Daoy (cell line): Measurements from ENCODE around the gene PLEKHH3. TPM values are rescaled to one million over a fixed set of nuclear protein-coding genes. Genes with fewer than 3 reads are reported as not detected.

Experiments
- DNase-seq: peaks from one replicate; pipeline ENCODE4 v3.0.0-alpha.2; 2015; ENCODE audit warnings: low read depth
- total RNA-seq: library from RNA; depleted of rRNA; stranded (reverse); fragments of >200 nt; shearing (Covaris generic); gene quantifications from 2 replicates; pipeline ENCODE4 v1.2.3, GENCODE V29; 2014; rRNA removed

The PLEKHH3 gene, protein sequence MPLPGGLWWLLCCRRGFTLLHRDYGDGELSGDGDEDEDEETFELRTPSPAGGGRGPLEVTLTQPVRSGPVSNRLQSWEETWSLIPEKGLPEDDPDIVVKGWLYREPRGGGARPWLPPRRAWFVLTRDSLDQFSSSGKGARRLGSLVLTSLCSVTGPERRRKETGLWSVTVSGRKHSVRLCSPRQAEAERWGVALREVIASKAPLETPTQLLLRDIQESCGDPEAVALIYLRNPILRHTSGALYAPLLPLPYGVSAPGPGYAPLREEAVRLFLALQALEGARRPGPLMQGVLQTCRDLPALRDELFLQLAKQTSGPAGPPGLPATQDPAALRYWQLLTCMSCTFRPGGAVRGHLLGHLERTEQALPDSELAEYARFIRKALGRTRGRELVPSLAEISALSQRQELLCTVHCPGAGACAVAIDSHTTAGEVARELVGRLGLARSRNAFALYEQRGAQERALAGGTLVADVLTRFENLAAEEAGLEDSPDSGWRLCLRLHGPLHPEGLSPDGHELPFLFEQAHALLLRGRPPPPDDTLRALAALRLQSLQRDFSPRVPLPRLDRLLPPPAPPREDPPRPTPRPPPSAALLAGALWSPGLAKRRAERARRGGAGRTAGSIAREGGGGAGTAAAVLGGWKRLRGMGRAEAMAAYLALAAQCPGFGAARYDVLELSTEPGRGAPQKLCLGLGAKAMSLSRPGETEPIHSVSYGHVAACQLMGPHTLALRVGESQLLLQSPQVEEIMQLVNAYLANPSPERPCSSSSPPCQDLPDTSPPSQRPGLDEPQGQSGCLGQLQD
- total RNA-seq: 2.5 and 8.9 TPM in 2 replicates

DNA sequence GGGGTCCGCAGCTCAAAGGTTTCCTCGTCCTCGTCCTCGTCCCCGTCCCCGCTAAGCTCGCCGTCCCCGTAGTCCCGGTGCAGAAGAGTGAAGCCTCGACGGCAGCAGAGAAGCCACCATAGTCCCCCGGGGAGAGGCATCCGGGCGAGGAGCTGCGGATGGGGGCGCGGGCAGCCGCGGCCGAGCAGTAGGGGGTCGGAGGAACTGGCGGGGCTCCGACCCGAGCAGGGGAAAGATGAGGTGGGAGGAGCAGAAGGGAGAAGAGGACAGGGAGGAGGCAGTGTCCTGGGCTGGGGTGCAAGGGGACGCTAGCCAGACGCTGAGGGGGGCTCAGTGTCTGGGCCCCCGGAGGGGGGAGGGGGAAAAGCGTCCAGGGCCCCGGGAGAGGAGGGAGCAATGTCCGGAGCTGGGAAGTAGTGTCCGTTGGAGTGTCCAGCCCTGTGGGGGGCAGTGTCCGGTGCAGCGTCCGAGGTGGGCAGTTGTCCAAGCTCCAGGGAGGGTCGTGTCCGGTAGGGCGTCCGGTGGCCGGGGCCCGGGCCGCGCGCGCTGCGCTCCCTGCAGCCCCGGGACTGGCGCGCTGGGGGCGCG lies at the start of gene PLEKHH3:
Gene PLEKHH3 (minus strand): TSS at position 571 of the 588 bp plus-strand sequence. CDS start 431 bp downstream, at position 140.
- DNase-seq: peak; percentile 41

DNA sequence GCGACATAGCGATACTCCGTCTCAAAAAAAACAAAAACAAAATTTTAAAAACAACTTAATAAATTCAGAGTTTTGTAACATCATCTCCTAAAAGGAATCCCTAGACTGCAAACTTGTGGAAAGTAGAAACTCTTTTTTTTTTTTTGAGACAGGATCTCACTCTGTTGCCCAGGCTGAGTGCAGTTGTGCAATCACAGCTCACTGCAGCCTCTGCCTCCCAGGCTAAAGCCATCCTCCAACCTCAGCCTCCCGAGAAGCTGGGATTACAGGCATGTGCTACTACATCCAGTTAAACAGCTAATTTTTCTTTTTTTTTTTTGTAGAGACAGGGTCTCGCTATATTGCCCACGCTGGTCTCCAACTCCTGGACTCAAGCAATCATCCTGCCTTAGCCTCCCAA lies 48.3 kb upstream of the PLEKHH3 start:
- DNase-seq: no peak

DNA sequence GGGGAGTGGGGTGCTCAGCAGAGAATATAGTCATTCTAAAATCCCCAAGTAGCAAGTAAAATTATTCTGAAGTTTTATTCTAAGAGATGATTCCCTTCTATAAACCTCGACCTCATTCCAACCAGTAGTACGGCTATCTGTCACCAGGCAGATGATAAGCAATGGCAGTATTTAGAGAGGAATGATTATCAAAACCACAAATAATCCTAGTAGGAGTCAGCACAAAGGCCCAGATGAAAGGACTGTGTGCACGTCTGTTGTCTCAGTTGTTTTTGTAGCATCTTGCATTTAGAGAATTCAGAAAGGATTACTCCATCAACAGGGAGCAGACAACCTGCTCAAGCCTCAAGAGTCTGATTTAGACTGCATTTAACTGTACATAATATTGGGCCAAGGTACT lies 46.8 kb upstream of the PLEKHH3 start:
- no peak for DNase-seq

DNA sequence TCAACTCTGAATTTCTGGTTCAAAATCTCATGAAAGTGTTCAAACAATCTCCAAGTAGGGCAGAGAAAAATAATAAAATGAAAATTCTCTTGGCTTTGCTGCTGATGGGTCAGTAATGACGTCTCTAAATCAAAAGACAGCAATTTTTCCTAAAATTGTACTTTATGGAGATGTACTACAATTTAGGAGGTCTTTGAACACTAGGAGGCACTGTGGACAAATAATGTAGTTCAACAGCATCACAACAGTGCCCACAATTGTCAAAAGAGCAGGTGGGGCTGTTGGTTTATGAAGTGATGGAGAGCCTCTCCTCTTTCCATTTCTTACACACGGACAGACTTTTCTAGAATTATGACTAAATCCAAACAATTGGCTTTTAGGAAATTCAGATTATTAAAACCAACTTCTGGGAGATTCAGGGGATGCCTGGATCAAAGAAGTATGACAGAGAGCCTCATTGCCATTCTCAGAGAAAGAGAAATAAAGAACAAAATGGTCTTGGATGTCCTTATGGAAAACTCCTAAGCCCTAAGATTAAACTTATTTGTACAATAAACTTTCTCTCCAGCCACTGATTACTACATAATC lies 44.3 kb upstream of the PLEKHH3 start:
- DNase-seq: peak; percentile 33

DNA sequence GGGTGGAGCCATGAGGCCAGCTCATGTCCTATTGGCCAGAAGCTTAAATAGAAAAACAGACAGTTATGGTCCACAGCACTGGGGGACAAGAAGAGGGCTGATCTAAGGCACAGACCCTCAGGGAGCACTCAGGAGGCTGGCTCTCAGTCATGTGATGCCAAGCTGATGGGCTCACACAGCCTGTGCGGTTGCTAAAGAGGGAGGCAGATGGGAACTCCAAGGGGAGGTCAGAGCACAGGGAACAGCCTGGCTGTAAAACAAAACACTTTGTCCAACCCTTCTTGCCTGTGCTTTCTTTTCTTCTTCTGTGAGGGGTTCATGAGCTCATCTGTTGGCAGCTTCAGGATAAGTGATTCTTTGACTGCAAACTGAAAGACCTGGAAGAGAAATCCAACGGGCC lies 32.8 kb upstream of the PLEKHH3 start:
- DNase-seq: no peak

DNA sequence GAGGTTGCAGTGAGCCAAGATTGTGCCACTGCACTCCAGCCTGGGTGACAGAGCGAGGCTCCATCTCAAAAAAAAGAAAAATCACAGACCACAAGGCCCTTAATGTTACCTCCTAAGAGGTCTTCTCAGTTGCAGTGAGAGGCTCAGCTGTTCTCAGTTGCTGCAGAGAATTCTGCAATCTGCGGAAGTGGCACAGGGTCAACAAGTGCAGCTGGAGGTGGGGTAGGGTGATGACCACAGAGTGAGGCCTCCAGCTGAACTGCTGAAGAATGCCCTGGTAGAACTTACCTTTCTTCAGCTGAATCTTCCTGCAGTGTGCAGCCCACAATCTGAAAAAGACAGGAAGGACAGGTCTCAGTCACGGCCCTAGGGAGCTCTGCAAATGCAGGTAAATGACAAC lies 31.8 kb upstream of the PLEKHH3 start:
- DNase-seq: no peak

DNA sequence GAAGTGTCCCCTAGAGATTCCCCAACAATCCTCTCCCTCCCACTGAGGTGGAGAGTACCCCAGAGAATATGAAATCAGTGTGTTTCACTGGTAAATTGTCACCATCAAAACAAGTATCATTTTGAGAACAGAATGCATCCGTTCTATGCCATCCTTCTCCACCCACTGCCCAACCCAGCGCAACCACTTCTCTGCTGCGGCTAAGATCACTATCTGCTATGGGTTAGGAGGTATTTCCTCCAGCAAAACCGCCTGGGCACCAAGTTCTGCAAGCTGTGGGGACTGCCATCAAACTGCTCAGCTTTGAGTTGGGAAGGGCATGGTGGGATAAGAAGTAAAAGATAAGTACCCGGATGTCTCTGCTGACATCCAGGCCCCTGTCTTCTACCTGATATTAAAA lies 29.9 kb upstream of the PLEKHH3 start:
- no peak for DNase-seq

DNA sequence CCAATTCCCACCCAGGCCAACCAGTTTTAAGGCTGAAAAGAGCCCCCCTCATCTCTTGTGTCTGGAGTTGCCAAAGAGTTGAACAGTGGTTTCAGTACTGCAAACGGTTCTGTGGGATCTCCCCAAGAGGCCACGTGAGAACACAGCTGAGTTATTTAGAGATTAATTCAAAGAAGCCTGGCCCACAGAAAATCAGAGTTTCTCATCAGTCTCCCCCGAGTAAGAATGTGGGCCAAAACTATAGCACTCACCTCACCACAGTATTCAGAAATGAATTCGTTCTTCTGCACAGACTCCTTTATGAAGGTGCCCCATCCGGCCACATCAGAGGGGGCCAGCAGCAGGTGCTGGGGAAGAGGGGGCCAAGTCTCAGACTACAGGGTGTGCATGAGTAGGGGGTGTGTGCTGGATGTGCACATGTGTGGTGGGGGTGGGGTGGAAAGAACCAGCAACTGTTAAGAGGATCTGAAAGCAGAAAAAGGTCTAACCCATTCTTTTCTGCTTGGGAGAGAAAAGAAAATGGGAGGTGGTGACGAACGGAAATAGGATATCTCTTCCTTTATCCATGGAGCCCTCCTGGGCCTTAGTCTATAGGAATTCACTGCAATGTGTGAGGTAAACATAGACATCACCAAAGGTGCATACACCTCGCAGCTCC lies 28.2 kb upstream of the PLEKHH3 start:
- DNase-seq: no peak

DNA sequence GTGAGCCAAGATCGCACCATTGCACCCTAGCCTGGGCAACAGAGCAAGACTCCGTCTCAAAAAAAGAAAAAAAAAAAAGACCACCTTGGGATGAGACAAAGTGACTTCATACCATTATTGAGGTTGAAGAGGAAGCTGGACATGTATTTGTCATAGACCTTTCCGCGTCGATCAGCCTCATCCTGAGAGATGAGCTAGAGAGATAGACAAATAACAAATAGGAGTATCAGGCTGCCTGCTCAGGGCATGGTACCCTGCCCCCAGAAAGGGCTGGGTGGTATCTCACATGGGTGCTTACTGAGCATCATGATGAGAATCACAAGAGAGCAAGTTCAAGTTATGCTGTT lies 27.7 kb upstream of the PLEKHH3 start:
- no peak for DNase-seq

DNA sequence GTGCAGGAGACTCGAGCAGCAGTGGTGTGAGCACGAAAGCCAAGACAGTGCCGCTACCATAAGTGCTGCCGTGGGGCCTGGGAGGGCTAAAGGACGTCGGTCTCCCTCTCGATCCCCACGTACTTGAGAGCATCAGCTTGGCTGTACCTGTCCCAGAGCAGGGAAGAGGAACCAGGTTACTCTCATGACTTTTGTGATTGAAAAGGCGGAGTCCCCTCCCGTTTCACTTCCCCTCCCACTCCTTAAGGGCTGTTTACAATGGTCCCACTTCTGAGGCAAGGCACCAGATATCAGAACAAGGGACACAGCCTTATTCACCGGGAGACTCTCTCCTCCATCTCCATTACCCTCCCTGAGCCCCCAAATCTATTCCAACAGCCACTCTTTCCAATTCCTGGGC lies 25.7 kb upstream of the PLEKHH3 start:
- DNase-seq: no peak

DNA sequence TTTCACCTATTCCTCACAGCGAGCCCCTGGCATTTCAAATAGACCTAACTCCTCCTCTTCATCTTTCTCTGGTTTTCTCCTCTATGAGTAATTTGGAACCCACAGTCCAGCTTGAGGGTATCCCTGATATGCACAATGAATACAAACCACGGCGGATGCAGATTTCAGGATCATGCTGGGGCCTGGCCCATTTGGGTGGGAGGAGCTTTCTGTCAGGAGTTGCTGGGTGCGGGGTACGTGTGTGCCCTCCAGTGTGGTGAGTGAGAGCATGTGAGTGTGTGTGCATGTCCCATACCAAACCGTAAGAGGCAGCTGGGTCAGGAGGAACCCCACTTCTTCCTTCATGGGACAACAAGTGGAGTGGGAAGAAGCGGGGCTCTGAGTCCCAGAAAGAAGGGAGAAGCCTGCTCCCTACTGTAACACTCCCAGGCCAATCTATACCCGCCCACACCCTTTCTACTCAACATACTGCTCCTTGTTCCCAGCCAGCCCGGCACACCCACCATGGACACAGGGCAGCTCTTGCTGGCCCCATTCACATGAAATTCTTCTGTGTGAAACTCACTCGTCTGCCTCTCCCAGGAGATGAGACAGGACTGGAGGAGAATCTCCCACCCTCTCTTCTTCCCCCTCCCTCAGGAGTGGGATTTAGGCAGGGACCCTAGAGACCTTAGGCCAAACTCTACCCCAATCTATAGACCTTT lies 23.9 kb upstream of the PLEKHH3 start:
- no peak for DNase-seq

DNA sequence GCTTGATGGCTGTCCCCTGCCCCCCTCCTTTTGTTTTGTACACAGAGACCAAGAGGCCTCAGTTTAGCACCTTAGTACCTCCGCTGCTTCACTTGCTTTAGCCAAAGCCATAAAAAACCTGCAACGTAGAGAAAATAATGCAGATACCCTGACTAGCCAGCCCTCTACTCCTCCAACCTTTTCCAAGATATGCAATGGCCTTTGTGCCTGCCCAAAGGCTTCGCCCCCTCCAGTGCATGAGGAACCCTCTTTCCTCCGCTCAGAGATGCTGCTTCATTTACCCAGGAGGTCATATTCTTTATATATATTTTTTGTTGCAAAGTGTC lies 22.6 kb upstream of the PLEKHH3 start:
- no peak for DNase-seq

DNA sequence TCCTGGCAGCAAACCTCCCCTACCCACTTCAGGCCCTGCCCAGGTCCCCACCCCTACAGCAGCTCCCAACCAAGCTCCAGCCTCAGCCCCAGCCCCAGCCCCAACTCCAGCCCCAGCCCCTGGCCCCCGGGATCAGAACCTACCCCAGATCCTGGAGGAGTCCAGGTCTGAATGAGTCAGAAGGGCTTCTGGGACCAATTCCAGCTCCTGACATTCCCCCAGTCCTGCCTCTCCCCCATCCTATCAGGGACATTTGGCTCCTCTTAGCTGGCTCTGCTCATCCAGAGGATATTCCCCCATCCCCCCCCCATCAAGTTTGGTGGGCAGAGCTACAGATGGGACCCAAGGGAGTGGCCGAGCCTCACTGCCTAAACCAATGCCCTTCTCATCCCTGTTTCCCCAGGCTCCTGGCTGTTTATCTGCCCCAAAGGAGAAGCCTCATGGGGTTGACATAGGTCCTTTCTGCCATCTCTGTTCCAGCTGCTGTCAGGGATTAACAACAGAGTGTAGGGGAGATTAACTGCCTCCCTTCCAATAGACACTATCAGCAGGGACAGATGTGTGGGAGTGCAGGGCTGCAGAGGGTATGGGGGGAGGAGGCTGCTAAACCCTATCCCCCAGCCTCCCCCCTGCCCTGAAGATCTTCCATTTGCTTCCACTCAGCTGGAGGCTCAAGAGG lies 22.1 kb upstream of the PLEKHH3 start:
- no peak for DNase-seq

DNA sequence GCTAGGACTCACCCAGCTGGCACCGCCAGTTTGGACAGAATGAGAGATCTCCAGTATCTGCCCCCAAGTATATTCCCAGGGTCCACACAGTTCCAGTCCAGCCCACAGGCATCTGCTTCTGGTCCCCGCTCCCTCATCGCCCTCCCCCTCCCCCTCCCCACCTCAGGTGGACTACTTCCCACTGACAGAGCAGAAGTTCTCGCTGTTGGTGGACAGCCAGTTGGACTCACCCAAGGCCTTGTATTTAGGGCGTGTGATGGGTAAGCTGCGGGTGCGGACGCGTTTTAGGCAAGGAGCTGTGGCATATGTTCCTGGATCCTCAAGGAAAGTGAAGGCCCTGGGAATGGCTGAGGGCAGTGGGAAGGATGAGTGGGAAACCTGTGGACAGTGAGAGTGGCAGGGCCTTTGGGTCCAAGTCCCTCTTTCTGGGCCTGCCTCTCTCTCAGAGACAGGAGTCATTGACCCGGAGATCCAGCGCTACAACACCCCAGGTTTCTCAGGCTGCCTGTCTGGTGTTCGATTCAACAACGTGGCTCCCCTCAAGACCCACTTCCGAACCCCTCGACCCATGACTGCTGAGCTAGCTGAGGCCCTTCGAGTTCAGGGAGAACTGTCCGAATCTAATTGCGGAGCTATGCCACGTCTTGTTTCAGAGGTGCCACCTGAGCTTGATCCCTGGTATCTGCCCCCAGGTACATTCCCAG lies 20.5 kb upstream of the PLEKHH3 start:
- no peak for DNase-seq

DNA sequence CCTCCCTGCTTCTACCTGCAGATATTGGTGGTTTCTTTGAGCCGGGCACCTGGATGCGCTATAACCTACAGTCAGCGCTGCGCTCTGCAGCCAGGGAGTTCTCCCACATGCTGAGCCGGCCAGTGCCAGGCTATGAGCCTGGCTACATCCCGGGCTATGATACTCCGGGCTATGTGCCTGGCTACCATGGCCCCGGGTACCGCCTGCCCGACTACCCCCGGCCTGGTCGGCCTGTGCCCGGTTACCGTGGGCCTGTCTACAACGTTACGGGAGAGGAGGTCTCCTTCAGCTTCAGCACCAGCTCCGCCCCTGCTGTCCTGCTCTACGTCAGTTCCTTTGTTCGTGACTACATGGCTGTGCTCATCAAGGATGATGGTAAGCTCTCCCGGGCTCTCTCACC lies 18.7 kb upstream of the PLEKHH3 start:
- DNase-seq: no peak

DNA sequence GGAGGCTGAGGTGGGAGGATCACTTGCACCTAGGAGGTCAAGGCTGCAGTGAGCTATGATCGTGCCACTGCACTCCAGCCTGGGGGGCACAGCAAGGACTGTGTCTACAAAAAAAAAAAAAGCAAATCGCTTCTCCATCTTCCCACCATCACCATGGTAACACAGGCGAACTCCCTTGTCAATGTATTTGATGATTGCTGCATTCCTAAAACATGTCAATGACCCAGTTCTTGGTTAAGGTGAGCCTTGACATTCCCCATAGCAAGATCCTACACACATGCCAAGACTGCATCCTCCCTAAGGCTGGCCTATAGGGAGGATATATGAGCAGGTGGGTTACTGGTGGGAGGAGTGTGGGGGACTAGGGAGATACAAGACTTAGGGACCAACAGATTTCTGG lies 17.7 kb upstream of the PLEKHH3 start:
- no peak for DNase-seq

DNA sequence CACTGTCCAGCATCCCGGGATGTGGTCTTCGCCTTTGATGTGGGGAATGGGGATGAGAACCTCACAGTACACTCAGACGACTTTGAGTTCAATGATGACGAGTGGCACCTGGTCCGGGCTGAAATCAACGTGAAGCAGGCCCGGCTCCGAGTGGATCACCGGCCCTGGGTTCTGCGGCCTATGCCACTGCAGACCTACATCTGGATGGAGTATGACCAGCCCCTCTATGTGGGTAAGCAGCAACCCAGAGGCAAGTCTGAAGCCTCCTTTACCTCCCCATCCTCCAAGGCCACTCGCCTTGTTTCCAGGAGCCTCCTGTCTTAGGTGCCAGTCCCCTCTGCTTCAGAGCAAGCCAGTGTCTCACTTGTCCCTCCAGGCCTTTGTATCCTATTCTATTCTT lies 15.7 kb upstream of the PLEKHH3 start:
- no peak for DNase-seq

DNA sequence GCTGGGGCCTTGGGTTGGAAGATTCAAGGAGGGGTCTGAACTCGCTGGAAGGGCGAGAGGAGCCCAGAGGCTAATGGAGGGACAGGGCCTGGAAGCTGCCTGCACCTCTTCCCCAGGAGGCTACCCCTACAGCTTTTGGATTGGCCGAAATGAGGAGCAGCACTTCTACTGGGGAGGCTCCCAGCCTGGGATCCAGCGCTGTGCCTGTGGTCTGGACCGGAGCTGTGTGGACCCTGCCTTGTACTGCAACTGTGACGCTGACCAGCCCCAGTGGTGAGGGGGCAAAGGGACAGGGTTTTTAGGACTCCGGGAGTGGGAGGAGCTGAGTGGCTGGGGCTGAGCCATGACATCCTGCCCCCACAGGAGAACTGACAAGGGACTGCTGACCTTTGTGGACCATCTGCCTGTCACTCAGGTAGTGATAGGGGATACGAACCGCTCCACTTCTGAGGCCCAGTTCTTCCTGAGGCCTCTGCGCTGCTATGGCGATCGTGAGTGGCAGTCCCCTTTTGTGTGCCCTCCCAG lies 14.3 kb upstream of the PLEKHH3 start:
- DNase-seq: no peak

DNA sequence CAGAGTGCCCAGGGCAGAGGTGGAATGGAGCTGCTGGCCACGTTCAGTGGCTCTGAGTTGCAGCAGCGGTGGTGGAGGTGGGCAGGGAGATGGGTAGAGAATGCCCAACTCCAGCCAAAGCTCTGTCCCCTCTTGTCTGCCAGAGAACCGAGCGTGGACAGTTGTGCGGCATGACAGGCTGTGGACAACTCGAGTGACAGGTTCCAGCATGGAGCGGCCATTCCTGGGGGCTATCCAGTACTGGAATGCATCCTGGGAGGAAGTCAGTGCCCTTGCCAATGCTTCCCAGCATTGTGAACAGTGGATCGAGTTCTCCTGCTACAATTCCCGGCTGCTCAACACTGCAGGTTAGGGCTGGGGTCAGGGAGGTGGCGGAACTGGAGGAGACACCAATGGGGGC lies 13.8 kb upstream of the PLEKHH3 start:
- DNase-seq: no peak

DNA sequence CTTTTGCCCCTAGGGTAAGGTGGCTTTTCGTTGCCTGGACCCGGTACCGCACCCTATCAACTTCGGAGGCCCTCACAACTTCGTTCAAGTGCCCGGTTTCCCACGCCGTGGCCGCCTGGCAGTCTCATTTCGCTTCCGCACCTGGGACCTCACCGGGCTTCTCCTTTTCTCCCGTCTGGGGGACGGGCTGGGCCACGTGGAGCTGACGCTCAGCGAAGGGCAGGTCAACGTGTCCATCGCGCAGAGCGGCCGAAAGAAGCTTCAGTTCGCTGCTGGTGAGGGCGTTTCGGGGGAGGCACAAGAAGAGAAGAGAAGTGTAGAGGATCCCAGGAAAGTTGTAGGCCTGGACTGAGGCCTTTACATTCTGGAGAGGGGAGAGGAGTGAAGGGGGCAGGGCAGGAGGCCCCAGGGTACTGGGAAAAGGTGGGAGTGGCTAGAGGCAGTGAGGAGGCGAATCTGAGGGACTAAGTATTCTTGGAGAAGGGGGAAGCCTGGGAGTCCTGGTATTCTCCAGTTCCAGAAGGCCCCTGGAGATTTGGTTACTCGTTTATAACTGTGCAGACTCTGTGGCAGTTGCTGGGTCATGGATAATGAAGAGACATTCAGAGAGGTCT lies 11.0 kb upstream of the PLEKHH3 start:
- DNase-seq: no peak
